Measurements from ENCODE around the gene RAET1G.

- TF ChIP-seq CTCF (IDR thresholded peaks at IDR 0.05; ENCODE audit: borderline replicate concordance, extremely low read depth, low read length, poor library complexity, severe bottlenecking): no peak
- no peak for TF ChIP-seq EZH2 (IDR thresholded peaks at IDR 0.05; ENCODE audit: borderline replicate concordance, low read depth, low read length, severe bottlenecking)
These were observed 5.2 kb downstream of the RAET1G start for GRCh38 chr6:149917679-149918078.

Measured in DND-41 (cell line).